ENCODE results near the gene LRG1. TPM values are rescaled to one million over a fixed set of nuclear protein-coding genes. Genes with fewer than 3 reads are reported as not detected.
A peak's percentile ranks its signal among the peaks of the same experiment; 100 is the strongest.

LRG1 gene
- total and polyA plus RNA-seq, 9 of the 15 experiments (the other 6 are each of a cell fraction or from before 2014, with no cell fraction given): 1.5 to 11.9 (median 8.7) TPM

DNA sequence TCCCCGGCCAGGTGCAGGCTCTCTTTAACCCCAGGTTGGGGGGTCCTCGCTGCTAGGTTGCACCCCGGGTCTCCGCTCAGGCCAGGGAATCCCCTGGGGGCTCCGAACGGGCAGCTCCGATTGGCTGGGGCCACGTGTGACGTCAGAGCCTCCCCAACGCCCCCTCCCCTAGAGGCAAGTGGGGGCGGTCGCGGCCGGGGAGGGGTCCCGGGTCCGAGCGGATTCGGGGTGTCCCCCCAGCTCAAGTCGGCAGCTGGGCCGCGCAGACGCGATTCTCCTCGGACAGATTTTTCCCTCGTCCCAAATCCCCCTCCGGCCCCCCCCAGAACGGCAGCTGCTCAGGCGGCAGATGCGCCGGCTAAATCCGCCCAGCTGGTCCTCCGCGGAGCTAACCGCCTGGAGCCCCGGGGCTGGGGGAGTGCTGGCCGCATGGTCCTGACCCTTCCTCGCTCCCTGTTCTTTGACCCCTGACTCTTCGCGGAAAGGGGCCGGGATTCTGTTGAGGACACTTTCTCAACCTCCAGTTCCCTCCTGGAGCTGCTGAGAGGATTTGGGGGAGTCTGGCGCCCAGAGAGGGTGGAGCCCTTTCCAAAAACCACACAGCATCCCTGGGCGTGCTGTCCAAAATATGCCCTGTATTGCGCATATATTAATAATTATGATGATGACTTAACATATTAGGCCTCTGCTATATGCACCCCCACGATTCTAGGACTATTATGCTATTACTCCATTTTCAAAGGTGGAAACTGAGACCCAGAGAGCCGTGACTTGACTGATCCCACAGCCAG lies 45.0 kb upstream of the LRG1 start (continued):
- no peak for TF ChIP-seq COPS2 (conservative IDR thresholded peaks at IDR 0.05)
- no peak for TF ChIP-seq E2F3 (CRISPR knock-in tag; IDR thresholded peaks at IDR 0.05)
- TF ChIP-seq, protein P1, sequence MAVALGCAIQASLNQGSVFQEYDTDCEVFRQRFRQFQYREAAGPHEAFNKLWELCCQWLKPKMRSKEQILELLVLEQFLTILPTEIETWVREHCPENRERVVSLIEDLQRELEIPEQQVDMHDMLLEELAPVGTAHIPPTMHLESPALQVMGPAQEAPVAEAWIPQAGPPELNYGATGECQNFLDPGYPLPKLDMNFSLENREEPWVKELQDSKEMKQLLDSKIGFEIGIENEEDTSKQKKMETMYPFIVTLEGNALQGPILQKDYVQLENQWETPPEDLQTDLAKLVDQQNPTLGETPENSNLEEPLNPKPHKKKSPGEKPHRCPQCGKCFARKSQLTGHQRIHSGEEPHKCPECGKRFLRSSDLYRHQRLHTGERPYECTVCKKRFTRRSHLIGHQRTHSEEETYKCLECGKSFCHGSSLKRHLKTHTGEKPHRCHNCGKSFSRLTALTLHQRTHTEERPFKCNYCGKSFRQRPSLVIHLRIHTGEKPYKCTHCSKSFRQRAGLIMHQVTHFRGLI (CRISPR knock-in tag; IDR thresholded peaks at IDR 0.05): no peak
- TF ChIP-seq, protein P2, sequence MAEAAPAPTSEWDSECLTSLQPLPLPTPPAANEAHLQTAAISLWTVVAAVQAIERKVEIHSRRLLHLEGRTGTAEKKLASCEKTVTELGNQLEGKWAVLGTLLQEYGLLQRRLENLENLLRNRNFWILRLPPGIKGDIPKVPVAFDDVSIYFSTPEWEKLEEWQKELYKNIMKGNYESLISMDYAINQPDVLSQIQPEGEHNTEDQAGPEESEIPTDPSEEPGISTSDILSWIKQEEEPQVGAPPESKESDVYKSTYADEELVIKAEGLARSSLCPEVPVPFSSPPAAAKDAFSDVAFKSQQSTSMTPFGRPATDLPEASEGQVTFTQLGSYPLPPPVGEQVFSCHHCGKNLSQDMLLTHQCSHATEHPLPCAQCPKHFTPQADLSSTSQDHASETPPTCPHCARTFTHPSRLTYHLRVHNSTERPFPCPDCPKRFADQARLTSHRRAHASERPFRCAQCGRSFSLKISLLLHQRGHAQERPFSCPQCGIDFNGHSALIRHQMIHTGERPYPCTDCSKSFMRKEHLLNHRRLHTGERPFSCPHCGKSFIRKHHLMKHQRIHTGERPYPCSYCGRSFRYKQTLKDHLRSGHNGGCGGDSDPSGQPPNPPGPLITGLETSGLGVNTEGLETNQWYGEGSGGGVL (CRISPR knock-in tag; IDR thresholded peaks at IDR 0.05): no peak
- no peak for TF ChIP-seq TOE1 (IDR thresholded peaks at IDR 0.05; ENCODE audit: borderline replicate concordance)
- TF ChIP-seq TOE1 (CRISPR knock-in tag; IDR thresholded peaks at IDR 0.05; ENCODE audit: borderline replicate concordance, low read depth): no peak
- TF ChIP-seq ZFPM2 (CRISPR knock-in tag; IDR thresholded peaks at IDR 0.05): no peak
- TF ChIP-seq MCM5 (IDR thresholded peaks at IDR 0.05; ENCODE audit: low read depth): no peak
- TF ChIP-seq, protein P3, sequence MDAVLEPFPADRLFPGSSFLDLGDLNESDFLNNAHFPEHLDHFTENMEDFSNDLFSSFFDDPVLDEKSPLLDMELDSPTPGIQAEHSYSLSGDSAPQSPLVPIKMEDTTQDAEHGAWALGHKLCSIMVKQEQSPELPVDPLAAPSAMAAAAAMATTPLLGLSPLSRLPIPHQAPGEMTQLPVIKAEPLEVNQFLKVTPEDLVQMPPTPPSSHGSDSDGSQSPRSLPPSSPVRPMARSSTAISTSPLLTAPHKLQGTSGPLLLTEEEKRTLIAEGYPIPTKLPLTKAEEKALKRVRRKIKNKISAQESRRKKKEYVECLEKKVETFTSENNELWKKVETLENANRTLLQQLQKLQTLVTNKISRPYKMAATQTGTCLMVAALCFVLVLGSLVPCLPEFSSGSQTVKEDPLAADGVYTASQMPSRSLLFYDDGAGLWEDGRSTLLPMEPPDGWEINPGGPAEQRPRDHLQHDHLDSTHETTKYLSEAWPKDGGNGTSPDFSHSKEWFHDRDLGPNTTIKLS (IDR thresholded peaks at IDR 0.05; ENCODE audit: borderline replicate concordance, low read depth): no peak
- TF ChIP-seq BRCA1 (IDR thresholded peaks at IDR 0.05): no peak
- no peak for TF ChIP-seq BRCA1 (CRISPR knock-in tag; IDR thresholded peaks at IDR 0.05)
- peak; percentile 91 for TF ChIP-seq BCOR (IDR thresholded peaks at IDR 0.05)
- TF ChIP-seq CHCHD3 (CRISPR knock-in tag; IDR thresholded peaks at IDR 0.05): no peak
- peak; percentile 22; the same call in 1 of the 2 replicates for TF ChIP-seq CREB1 (IDR thresholded peaks at IDR 0.05)
- no peak; the same call in 1 of the 2 replicates for TF ChIP-seq CREB1 (CRISPR knock-in tag; IDR thresholded peaks at IDR 0.05)
- TF ChIP-seq ZNF384 (IDR thresholded peaks at IDR 0.05; ENCODE audit: low read depth, low read length): no peak
- TF ChIP-seq ZNF347 (CRISPR knock-in tag; IDR thresholded peaks at IDR 0.05; ENCODE audit: low read depth): no peak
- no peak for TF ChIP-seq CAMTA2 (CRISPR knock-in tag; conservative IDR thresholded peaks at IDR 0.05)
- no peak for TF ChIP-seq PTBP1 (IDR thresholded peaks at IDR 0.05; ENCODE audit: low read depth, low read length)
- TF ChIP-seq, protein P4, sequence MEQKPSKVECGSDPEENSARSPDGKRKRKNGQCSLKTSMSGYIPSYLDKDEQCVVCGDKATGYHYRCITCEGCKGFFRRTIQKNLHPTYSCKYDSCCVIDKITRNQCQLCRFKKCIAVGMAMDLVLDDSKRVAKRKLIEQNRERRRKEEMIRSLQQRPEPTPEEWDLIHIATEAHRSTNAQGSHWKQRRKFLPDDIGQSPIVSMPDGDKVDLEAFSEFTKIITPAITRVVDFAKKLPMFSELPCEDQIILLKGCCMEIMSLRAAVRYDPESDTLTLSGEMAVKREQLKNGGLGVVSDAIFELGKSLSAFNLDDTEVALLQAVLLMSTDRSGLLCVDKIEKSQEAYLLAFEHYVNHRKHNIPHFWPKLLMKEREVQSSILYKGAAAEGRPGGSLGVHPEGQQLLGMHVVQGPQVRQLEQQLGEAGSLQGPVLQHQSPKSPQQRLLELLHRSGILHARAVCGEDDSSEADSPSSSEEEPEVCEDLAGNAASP (IDR thresholded peaks at IDR 0.05): no peak
- TF ChIP-seq, protein P5, sequence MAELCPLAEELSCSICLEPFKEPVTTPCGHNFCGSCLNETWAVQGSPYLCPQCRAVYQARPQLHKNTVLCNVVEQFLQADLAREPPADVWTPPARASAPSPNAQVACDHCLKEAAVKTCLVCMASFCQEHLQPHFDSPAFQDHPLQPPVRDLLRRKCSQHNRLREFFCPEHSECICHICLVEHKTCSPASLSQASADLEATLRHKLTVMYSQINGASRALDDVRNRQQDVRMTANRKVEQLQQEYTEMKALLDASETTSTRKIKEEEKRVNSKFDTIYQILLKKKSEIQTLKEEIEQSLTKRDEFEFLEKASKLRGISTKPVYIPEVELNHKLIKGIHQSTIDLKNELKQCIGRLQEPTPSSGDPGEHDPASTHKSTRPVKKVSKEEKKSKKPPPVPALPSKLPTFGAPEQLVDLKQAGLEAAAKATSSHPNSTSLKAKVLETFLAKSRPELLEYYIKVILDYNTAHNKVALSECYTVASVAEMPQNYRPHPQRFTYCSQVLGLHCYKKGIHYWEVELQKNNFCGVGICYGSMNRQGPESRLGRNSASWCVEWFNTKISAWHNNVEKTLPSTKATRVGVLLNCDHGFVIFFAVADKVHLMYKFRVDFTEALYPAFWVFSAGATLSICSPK (IDR thresholded peaks at IDR 0.05; ENCODE audit: borderline replicate concordance): no peak
- TF ChIP-seq NRF1 (conservative IDR thresholded peaks at IDR 0.05 in 1 of 2, IDR thresholded peaks at IDR 0.05 in 1 of 2): peak; percentile 48 to 61
